Stimulated activated CD8-positive, alpha-beta memory T cell treated with anti-CD3 and anti-CD28 coated beads, Interleukin-4, amount 100 ng/mL, for 24 hours (primary cell): ENCODE results near the gene INPP5D.
"Not testable (repeated sequence)": the region's sequence is repeated elsewhere in the genome, so short reads cannot be mapped to it uniquely, and the experiment has no call there.

Experiments used
- DNase-seq: peaks from one replicate; pipeline ENCODE4 v3.0.0-alpha.2; 2020; ENCODE audit warnings: low read depth

INPP5D gene

GRCh38 chr2:233116946-233117345 is 56.8 kb downstream of the INPP5D start:
- DNase-seq = no peak

GRCh38 chr2:233117351-233117750 is 57.2 kb downstream of the INPP5D start:
- DNase-seq = no peak

- DNase-seq = no peak
Measured at GRCh38 chr2:233117811-233118647, 57.9 kb downstream of the INPP5D start.

GRCh38 chr2:233118648-233119000 is 58.5 kb downstream of the INPP5D start:
- no peak for DNase-seq

GRCh38 chr2:233119123-233119522 is 59.0 kb downstream of the INPP5D start:
- DNase-seq = no peak

GRCh38 chr2:233119806-233120205 is 59.7 kb downstream of the INPP5D start:
- no peak for DNase-seq

- no peak for DNase-seq
Measured at GRCh38 chr2:233120459-233120858, 60.3 kb downstream of the INPP5D start.

- no peak for DNase-seq
Measured at GRCh38 chr2:233121856-233122255, 61.7 kb downstream of the INPP5D start.

- DNase-seq = no peak
Measured at GRCh38 chr2:233122541-233122940, 62.4 kb downstream of the INPP5D start.

- not testable (repeated sequence) for DNase-seq
Measured at GRCh38 chr2:233123576-233123975, 63.4 kb downstream of the INPP5D start.

- DNase-seq = no peak
Measured at GRCh38 chr2:233124421-233125080, 64.4 kb downstream of the INPP5D start.

- no peak for DNase-seq
Measured at GRCh38 chr2:233125455-233126065, 65.4 kb downstream of the INPP5D start.

GRCh38 chr2:233129351-233129978 is 69.3 kb downstream of the INPP5D start:
- DNase-seq = no peak

GRCh38 chr2:233130024-233130423 is 69.9 kb downstream of the INPP5D start:
- DNase-seq = no peak

GRCh38 chr2:233130481-233131020 is 70.4 kb downstream of the INPP5D start:
- no peak for DNase-seq

- no peak for DNase-seq
Measured at GRCh38 chr2:233131936-233132720, 72.0 kb downstream of the INPP5D start.

- no peak for DNase-seq
Measured at GRCh38 chr2:233133239-233133638, 73.1 kb downstream of the INPP5D start.

- DNase-seq = no peak
Measured at GRCh38 chr2:233135421-233135820, 75.3 kb downstream of the INPP5D start.

GRCh38 chr2:233137040-233137439 is 76.9 kb downstream of the INPP5D start:
- no peak for DNase-seq

GRCh38 chr2:233140077-233140585 is 80.0 kb downstream of the INPP5D start:
- no peak for DNase-seq

GRCh38 chr2:233140978-233141377 is 80.8 kb downstream of the INPP5D start:
- no peak for DNase-seq
